Esophagus muscularis mucosa (tissue), 4 donors: Measurements from ENCODE around the gene C9orf72.

Experiments used
- CTCF ChIP-seq, 3 experiments: fragments of 200-600 bp in 2 of 3; fragments of 450-650 bp in 1 of 3; sonication (generic) in 2 of 3; IDR thresholded peaks; one replicate each; pipeline ENCODE4 v1.5.1; 2017 to 2019; ENCODE audit warnings: antibody characterized with exemption in 3 of 3, mild to moderate bottlenecking in 2 of 3, moderate library complexity in 1 of 3
- EP300 ChIP-seq: sonication (generic); formaldehyde crosslinking; IDR thresholded peaks from one replicate; pipeline ENCODE4 v1.6.1; 2017; ENCODE audit warnings: antibody characterized with exemption
- POLR2AphosphoS5 ChIP-seq, 2 donors: sonication (generic); formaldehyde crosslinking; IDR thresholded peaks; one replicate each; pipeline ENCODE4 v1.6.1; 2017; ENCODE audit warnings: antibody characterized with exemption in 2 of 2

GRCh38 chr9:27504259-27504658 lies 69.0 kb downstream of the C9orf72 start:
- no peak for TF ChIP-seq CTCF (IDR thresholded peaks at IDR 0.05)
- TF ChIP-seq POLR2AphosphoS5 (IDR thresholded peaks at IDR 0.05): no peak
- TF ChIP-seq EP300: no peak
